Body of pancreas (tissue), 4 donors: Measurements from ENCODE around the gene TMSB4X. TPM values are rescaled to one million over a fixed set of nuclear protein-coding genes. Genes with fewer than 3 reads are reported as not detected.
A peak's percentile ranks its signal among the peaks of the same experiment; 100 is the strongest.

Source experiments
- ATAC-seq: fragments of 150-250 bp; one replicate; pipeline ENCODE4 v1.9.1; 2016
- DNase-seq, 4 donors: peaks; one replicate each; pipeline ENCODE4 v3.0.0-alpha.2; 2019
- H3K27ac ChIP-seq, 4 donors: fragments of 200-600 bp; sonication (generic); 1 replicate in 3 of 4; 2 replicates in 1 of 4; pipeline versions ENCODE4 v1.5.1 to v1.6.1; 2016 to 2019; ENCODE audit warnings: mild to moderate bottlenecking in 1 of 4, mixed read lengths in 1 of 4, moderate library complexity in 1 of 4
- H3K27me3 ChIP-seq, 2 donors: fragments of 200-600 bp; sonication (generic); one replicate each; pipeline ENCODE4 v1.6.0; 2016; ENCODE audit warnings: mild to moderate bottlenecking in 1 of 2
- H3K36me3 ChIP-seq, 2 donors: fragments of 200-600 bp; sonication (generic); replicated peaks in 1 of 2; 2 replicates each; pipeline ENCODE4 v1.5.1; 2016; ENCODE audit warnings: low read depth in 2 of 2; ENCODE audit not compliant: insufficient read depth in 1 of 2
- H3K4me1 ChIP-seq: fragments of 200-600 bp; sonication (generic); one replicate; pipeline ENCODE4 v1.6.0; 2016
- H3K4me3 ChIP-seq, 2 donors: fragments of 200-600 bp; sonication (generic); 1 replicate in 1 of 2; 2 replicates in 1 of 2; pipeline ENCODE4 v1.5.1; 2016 to 2019
- H3K9me3 ChIP-seq, 3 donors: fragments of 200-600 bp; sonication (generic); 1 replicate in 2 of 3; 2 replicates in 1 of 3; pipeline ENCODE4 v1.5.1; 2016
- CTCF ChIP-seq, 7 experiments: fragments of 450-650 bp in 4 of 7; fragments of 200-600 bp in 3 of 7; sonication (generic) in 3 of 7; IDR thresholded peaks; one replicate each; pipeline ENCODE4 v1.5.1; 2016 to 2019; ENCODE audit warnings: antibody characterized with exemption in 7 of 7
- POLR2A ChIP-seq, 3 donors: fragments of 450-650 bp; IDR thresholded peaks; one replicate each; pipeline ENCODE4 v1.6.1; 2016; ENCODE audit warnings: antibody characterized with exemption in 3 of 3, mild to moderate bottlenecking in 2 of 3
- WGBS, 2 donors: methylation state at CpG; one replicate each; pipeline ENCODE4 v1.1.5; 2017; 5-methylcytosine and 5-hydroxymethylcytosine counted together
- intact Hi-C: fragments of 100-400 bp; cut with DNase I; formaldehyde crosslinking; loops from one replicate; pipeline ENCODE4 v1.15.1; 2023
- total RNA-seq, 2 donors: library from RNA; depleted of rRNA; stranded (reverse); fragments of >200 nt; gene quantifications; one replicate each; pipeline ENCODE4 v1.1.0, GENCODE V29; 2016

TMSB4X gene
- total RNA-seq, 2 donors from 2014 or later, result 1,104 to 1,472 TPM

- Histone ChIP-seq H3K4me1 (peaks cover 25% of the 10 kb centered on the region), H3K4me3 (no peak overlapping the region), H3K9me3 (no peaks in the 10 kb centered on the region), H3K27ac (peak overlapping the region in 1 of 4 donors; percentile 61), H3K36me3 (no peaks in the 10 kb centered on the region), H3K27me3 (no peaks in the 10 kb centered on the region)
- ATAC-seq (no peak), DNase-seq (no peak)
- 68 to 93% methylated on average over 3 to 4 of the region's 4 CpGs for WGBS, 2 donors
- TF ChIP-seq CTCF (IDR thresholded peaks at IDR 0.05) (no peak), POLR2A (IDR thresholded peaks at IDR 0.05) (no peak)
- intact Hi-C loops, result no loop called here
Observed at GRCh38 chrX:12946406-12946805, 28.5 kb upstream of the TMSB4X start.

- Histone ChIP-seq H3K27ac (peak overlapping the region; percentile 21 to 68 (median 56)), H3K9me3 (no peaks in the 10 kb centered on the region), H3K36me3 (no peaks in the 10 kb centered on the region), H3K4me1 (peaks cover 25% of the 10 kb centered on the region), H3K27me3 (no peaks in the 10 kb centered on the region), H3K4me3 (no peak overlapping the region)
- no peak for TF ChIP-seq POLR2A (IDR thresholded peaks at IDR 0.05)
- peak; percentile 46 to 96 (median 88) for TF ChIP-seq CTCF (IDR thresholded peaks at IDR 0.05)
- ATAC-seq (peak; percentile 67), DNase-seq (peak; percentile 68 to 75 (median 70))
- 22 to 40% methylated on average over 3 to 5 of the region's 5 CpGs for WGBS, 2 donors
- intact Hi-C loops, result no loop called here
Observed at GRCh38 chrX:12946838-12947544, 27.9 kb upstream of the TMSB4X start.

- Histone ChIP-seq H3K9me3 (no peaks in the 10 kb centered on the region), H3K4me1 (peaks cover 25% of the 10 kb centered on the region), H3K4me3 (no peak overlapping the region), H3K27me3 (no peaks in the 10 kb centered on the region), H3K27ac (peak overlapping the region; percentile 21 to 68 (median 56)), H3K36me3 (no peaks in the 10 kb centered on the region)
- peak in 1 of 4 donors; percentile 30 for DNase-seq
- intact Hi-C loops, result no loop called here
- peak; percentile 68 for ATAC-seq
- 61 to 64% methylated on average over 3 to 5 of the region's 5 CpGs for WGBS, 2 donors
- TF ChIP-seq POLR2A (IDR thresholded peaks at IDR 0.05) (no peak), CTCF (IDR thresholded peaks at IDR 0.05) (no peak)
Observed at GRCh38 chrX:12947545-12948235, 27.2 kb upstream of the TMSB4X start.

- no peaks in the 10 kb centered on the region for H3K27me3 ChIP-seq
- H3K4me3 ChIP-seq, result no peak overlapping the region
- intact Hi-C loops, result no loop called here
- ATAC-seq, result no peak
- H3K36me3 ChIP-seq, result no peaks in the 10 kb centered on the region
- no peak for DNase-seq
- H3K9me3 ChIP-seq, result no peaks in the 10 kb centered on the region
- peak overlapping the region; percentile 21 to 68 (median 56) for H3K27ac ChIP-seq
- peaks cover 25% of the 10 kb centered on the region for H3K4me1 ChIP-seq
- no peak for TF ChIP-seq CTCF (IDR thresholded peaks at IDR 0.05)
- 86 to 100% methylated on average over 1 to 2 of the region's 2 CpGs for WGBS, 2 donors
Observed at GRCh38 chrX:12948495-12948894, 26.4 kb upstream of the TMSB4X start.
